ENCODE data around the gene LRRC75B. TPM values are rescaled to one million over a fixed set of nuclear protein-coding genes. Genes with fewer than 3 reads are reported as not detected.
"Not testable (repeated sequence)": the region's sequence is repeated elsewhere in the genome, so short reads cannot be mapped to it uniquely, and the experiment has no call there.

Gene LRRC75B
- total and polyA plus RNA-seq, 10 donors = 2.9 to 6.7 (median 5.4) TPM

DNA sequence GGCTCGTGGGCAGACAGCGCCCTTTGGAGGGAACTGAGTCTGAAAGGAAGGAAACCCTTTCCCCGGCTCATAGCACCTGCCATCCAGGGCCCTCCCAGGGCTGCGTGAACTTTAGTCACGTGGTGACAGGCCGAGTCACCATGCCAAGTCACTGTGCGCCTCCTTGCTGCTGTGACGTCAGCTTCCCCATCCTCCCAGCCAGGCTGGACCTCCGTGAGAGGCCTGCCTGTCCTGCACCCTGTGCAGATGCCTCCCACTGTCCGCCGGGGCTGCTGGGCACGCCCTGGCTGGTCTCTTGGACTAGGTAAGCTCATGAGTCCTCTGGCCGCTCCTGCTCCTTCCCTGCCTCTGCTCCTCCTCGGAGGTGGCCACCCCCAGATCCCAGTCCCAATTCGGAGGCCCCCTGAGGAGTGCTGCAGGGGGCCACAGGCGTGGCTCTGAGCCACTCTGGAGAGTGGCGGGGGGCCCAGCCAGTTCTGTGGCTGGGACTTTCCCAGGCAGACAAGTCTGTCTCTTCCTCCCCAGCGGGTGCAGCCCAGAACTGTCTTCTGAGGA, 14.6 kb upstream of the LRRC75B start:
- 32 to 49% (median 38%) methylated on average over 9 to 18 of the region's 18 CpGs for WGBS, 5 donors
- peak overlapping the region in 6 of 8 donors; percentile 54 to 85 (median 66) for H3K27ac ChIP-seq
- H3K4me3 ChIP-seq = peak overlapping the region in 6 of 8 donors; percentile 6 to 60 (median 24)
- peak; percentile 92 for DNase-seq
- H3K27me3 ChIP-seq (replicated peaks in 1 of 7); H3K9me3 ChIP-seq; H3K36me3 ChIP-seq; intact Hi-C loops (cut with DNase I; ENCODE audit: low total_unique reads): not testable (repeated sequence)
- H3K4me1 ChIP-seq = peaks cover 0 to 35% (median 18%) of the 10 kb centered on the region in 6 donors
- TF ChIP-seq POLR2AphosphoS5 (IDR thresholded peaks at IDR 0.05) = peak; percentile 49 to 78 (median 57)

DNA sequence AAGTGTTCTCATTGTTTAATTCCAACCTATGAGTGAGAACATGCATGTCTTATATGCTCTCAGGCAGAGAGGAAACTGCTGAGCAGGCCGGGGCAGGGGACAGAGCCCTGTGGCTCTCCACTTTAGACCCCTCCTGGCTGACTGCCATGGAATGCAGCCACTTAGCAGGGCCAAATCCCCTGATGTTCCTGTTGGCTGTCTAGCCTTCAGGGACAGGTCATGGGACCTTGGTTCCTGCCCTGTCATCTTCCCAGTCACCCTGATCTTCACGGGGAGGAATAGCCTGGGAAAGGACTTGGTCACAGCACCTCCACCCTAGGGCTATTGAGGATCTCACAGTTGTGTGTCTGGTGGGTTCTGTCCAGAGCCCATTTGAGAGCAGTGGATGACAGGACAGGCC, 13.5 kb upstream of the LRRC75B start:
- H3K27me3 ChIP-seq (replicated peaks in 1 of 7); H3K4me3 ChIP-seq; H3K9me3 ChIP-seq; intact Hi-C loops (cut with DNase I; ENCODE audit: low total_unique reads); H3K36me3 ChIP-seq: not testable (repeated sequence)
- peak overlapping the region in 1 of 8 donors; percentile 21 for H3K27ac ChIP-seq
- peak; percentile 38 for DNase-seq
- H3K4me1 ChIP-seq = peaks cover 2 to 47% (median 26%) of the 10 kb centered on the region in 6 donors
- WGBS, 5 donors = 56 to 84% (median 69%) methylated on average over 1 to 2 of the region's 2 CpGs

DNA sequence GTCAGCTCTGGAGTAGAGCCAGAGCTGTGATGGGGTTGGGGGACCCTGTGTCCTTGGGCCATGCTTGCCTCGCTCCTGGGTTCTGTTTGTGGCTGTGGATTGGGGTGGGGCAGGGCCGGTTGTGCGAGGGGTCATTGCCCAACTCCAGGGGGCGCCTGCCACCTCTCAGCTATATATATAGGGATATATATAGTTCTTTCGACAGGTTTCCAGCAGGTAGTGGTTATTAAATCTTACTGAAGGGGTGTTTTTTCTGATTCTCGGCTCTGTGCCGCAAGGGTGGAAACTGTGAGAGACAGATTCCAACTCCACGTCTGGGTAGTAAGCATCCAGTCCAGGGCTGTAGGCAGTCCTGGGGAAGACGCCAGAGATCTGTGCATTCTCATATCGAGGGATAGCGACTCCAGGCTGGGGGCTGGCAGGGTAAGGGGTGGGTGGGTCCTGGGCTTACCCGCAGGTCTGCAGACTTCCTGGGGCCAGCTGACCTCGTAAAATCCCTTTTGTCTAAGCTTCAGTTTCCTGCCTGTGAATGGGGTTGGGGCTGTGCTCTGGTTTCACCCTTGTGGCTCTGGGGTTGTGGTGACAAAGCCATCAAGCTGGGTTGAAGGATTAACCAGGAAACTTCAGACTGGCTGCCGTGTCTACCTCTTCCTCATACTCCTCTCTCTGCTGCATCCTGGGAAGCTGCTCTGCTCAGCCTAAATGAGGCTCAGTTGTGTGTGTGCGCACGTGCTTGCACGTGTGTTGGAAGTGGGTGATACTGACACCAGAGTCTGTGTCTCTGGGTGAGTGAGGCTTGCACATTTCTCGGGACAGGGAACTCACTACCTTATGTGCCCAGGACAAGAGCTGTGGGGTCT, 11.1 kb upstream of the LRRC75B start:
- Histone ChIP-seq H3K4me1 (peaks cover 5 to 55% (median 30%) of the 10 kb centered on the region in 6 donors), H3K4me3 (peak overlapping the region in 1 of 8 donors; percentile 39)
- 14 to 18% (median 15%) methylated on average over 13 to 18 of the region's 18 CpGs for WGBS, 5 donors

DNA sequence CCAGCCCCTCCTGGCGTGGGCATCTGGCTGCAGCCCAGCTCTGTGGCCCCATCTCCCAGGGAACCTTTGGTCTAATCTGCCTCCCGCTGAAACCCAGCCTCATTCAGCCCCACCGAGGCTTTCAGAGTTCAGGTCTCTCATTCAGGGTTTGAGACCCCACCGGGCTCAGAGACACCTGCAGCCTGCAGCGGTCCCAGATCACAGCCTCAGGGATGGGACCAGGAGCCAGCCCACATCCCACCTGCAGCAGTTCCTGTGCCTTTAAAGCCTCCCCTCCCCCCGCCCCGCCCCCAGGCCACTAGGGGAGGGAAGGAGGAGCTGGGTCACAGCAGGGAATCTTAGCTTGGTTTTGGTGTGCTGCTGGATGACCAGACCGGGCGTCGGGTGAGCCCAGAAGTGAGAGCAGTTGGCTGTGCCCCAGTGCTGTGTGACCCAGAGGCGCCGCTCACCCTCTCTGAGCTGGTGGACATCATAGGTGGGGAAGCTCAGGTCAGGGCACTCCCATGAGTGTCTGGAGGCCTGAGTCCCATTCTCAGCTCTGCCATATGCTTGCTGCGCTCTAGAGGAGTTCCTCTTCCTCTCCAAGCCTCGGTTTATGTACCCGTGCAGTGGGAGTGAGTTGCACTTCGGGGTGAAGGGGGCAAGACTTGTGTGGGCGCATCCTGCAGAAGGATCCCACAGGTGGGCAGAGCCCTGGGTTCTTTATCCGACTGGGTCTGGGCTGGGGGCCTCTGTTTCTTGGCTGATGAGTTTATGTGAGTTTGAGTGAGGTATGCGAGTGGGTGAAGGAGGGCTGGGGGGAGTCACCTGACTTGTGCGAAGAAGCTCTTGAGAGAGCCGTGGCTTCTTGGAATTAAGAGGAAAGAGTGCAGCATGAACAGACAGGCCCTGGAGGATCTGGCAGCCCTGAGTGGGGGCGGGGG, 10.2 kb upstream of the LRRC75B start, which contains the start of gene GGT1:
TSS of gene GGT1 (plus strand) at position 347 of the 923 bp plus-strand sequence. CDS start 7,889 bp downstream, outside the sequence.
- H3K9me3 ChIP-seq; H3K36me3 ChIP-seq; intact Hi-C loops (cut with DNase I; ENCODE audit: low total_unique reads); H3K27me3 ChIP-seq (replicated peaks in 1 of 7): not testable (repeated sequence)
- Histone ChIP-seq H3K27ac (peak within 1 kb of the TSS in 4 of 8 donors; percentile 32 to 77 (median 58)), H3K4me3 (peak within 1 kb of the TSS in 1 of 8 donors; percentile 39), H3K4me1 (peaks cover 5 to 50% (median 29%) of the 10 kb centered on the region in 6 donors)
- peak; percentile 67 for DNase-seq
- WGBS, 5 donors = 59 to 74% (median 71%) methylated on average over 10 to 22 of the region's 22 CpGs

More for the DNA sequence above, 11.1 kb upstream of the LRRC75B start:
- H3K9me3 ChIP-seq; H3K36me3 ChIP-seq; intact Hi-C loops (cut with DNase I; ENCODE audit: low total_unique reads); H3K27me3 ChIP-seq (replicated peaks in 1 of 7): not testable (repeated sequence)
- H3K27ac ChIP-seq = peak overlapping the region in 3 of 8 donors; percentile 42 to 77 (median 74)
- peak; percentile 68 for DNase-seq

DNA sequence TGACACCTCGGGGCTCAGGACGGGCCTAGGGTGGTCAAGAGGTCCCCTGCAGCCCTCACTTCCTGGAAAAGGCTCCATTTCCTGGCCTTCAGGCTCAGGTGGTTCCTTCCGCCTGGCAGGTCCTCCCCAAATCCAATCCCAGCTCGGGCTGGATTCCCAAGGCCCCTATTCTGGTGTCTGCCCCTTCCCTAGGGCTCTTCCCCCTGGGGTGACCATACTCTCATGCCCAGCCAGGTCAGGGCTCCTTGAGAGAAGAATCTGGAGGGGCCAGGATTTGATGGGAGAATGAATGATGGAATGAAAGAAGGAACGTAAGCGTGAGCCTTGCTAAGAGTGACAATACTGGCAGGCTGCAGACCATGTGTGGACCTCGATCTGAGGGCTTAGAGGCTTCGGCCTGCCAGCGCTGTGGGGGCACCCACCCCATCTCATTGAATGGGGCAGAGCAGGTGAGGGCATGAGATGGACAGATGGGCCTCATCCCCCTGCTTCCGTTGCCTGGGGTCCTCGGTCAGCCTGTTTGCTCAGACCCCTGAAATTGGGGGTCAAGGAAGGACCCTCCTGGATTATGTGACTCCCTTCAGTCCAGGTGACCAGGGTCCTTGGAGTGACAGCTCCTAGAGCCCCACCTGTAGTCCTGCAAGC, 9.4 kb upstream of the LRRC75B start:
- 82 to 92% (median 84%) methylated on average over 10 to 11 of the region's 11 CpGs for WGBS, 5 donors
- intact Hi-C loops (cut with DNase I; ENCODE audit: low total_unique reads); H3K36me3 ChIP-seq; H3K4me3 ChIP-seq; H3K9me3 ChIP-seq; H3K27me3 ChIP-seq (replicated peaks in 1 of 7): not testable (repeated sequence)
- DNase-seq = peak; percentile 23
- H3K27ac ChIP-seq = peak overlapping the region in 3 of 8 donors; percentile 32 to 77 (median 74)
- H3K4me1 ChIP-seq = peaks cover 5 to 41% (median 25%) of the 10 kb centered on the region in 6 donors
